Stimulated activated CD8-positive, alpha-beta memory T cell treated with anti-CD3 and anti-CD28 coated beads, Interleukin-12 subunit alpha, Interleukin-12 subunit beta, amount 100 ng/mL, for 24 hours (primary cell): Measurements from ENCODE around the gene WWTR1.

Source experiments
- DNase-seq: peaks from one replicate; pipeline ENCODE4 v3.0.0-alpha.2; 2020; ENCODE audit errors: extremely low read depth

WWTR1 gene

DNA sequence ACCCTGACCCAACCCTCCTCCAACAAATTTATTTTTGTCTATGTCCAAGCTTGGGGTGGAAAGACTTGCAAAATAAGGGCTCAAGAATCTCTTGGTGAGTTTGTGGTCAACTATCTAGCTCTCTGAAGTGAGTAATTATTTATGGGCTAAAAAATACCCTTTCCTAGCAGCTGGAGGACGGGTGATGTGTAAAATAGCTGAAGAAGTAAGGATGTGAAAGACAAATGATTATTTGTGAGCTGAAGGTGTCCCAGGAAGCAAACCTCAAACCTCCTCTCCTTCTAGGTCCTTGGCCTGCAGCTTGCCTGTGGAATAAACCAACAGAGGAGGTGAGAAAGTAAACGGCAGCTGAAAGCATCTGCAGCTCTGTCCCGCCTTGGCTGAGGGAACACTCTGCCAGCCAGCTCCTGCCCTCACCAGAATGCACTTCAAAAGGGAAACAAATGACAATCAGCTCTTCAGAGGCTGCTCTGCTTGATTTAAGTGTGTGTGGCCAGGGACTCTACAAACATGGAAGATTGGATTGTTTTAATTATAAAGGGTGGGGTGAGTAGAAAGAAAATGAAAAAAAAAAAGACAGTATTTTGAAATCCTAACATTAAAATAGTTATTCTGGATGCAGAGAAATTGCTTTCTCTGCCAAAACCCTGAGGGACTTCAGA lies 123.0 kb downstream of the WWTR1 start:
- DNase-seq = no peak

GRCh38 chr3:149534082-149534481 lies 123.7 kb downstream of the WWTR1 start:
- DNase-seq = no peak

- DNase-seq = no peak
These were observed 125.2 kb downstream of the WWTR1 start for GRCh38 chr3:149532489-149533180.

DNA sequence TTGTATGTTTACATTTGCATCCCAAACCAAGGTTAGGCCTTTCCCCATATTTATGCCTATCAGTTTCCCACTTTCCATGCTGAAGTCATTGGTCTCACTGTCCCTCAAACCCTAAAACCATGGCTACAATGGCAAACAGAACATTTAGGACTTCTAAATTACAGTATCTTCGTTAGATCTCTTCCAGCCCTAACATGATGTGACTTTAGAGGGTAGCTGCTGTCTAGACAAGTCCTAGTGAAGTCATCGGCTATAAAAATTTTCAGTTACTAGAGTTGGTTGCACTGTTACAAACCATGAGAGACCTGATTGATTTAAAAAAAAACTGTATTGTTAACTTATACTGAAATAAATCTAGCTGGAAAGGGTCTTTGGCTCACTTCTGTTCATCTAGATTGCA lies 128.7 kb downstream of the WWTR1 start:
- DNase-seq = no peak

DNA sequence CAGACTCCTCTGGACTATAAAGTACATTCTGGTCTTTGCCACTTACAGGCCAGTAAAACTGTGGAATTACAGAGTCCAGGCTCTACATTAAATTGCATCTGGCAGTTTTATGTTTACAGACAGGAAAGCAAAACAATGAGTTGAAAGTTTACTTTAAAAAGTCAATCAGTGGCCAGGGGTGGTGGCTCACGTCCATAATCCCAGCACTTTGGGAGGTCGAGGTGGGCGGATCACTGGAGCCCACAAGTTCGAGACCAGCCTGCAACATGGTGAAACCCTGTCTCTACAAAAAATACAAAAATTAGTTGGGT lies 129.5 kb downstream of the WWTR1 start:
- DNase-seq = no peak

DNA sequence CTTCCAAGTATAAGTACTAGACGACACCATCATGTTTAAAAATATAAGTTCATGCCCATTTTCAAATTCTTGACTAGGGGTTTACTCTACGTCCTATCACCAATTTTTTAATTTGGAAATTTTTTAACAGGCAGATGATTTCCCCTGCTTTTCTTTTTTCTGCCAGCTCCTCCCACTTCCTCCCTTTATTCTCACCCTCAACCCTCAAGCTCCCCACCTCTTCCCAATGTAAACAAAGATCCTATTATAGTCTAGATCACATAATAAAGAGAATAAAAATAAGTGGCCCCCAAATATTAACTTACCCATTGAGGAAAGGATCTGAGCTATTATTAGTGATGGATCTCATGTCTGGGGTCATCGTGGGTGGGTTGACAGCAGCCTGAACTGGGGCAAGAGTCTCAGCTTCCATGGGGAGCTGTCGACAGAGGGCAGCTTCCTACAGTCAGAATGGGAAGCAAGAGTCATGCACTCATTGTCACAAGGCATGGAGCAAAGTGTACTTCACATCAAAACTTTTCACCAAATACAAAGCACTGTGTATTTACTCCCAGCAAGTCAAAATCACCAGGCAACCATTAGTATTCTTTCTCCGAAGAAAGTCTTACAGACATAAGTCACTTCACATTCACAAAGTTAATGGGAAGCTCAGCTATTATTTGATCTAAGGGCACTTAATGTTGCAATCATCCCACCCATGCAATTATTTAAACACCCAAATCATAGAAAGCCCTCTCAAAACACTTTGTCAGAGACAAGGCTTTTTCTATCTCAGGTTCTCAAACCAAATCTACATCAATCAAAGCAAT lies 130.1 kb downstream of the WWTR1 start:
- no peak for DNase-seq

GRCh38 chr3:149523512-149524299 lies 134.1 kb downstream of the WWTR1 start:
- no peak for DNase-seq

DNA sequence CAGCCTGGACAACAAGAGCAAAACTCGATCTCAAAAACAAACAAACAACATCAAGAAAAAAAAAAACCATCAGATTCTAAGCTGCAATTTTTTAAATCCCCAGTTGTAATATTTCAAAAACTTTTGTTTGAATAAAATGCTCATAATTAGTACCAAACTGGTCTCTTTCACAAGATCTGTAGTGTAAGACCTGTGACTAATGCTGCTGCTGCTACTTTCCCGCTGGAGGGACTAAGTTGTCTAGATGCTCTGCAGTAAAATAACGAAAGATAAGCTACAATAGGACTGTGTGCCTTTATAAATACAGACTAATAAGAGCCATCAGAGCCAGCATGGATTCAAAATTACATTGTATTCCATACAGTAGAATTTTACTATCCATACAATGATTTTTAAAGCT lies 137.9 kb downstream of the WWTR1 start:
- no peak for DNase-seq

GRCh38 chr3:149516920-149517319 lies 140.9 kb downstream of the WWTR1 start:
- DNase-seq = no peak

- DNase-seq = no peak
These were observed 142.6 kb downstream of the WWTR1 start for GRCh38 chr3:149515249-149515648.

- no peak for DNase-seq
These were observed 143.4 kb downstream of the WWTR1 start for GRCh38 chr3:149514471-149514870.

- DNase-seq = no peak
These were observed 145.6 kb downstream of the WWTR1 start for GRCh38 chr3:149512073-149512782.

- DNase-seq = no peak
These were observed 146.7 kb downstream of the WWTR1 start for GRCh38 chr3:149511040-149511626.

DNA sequence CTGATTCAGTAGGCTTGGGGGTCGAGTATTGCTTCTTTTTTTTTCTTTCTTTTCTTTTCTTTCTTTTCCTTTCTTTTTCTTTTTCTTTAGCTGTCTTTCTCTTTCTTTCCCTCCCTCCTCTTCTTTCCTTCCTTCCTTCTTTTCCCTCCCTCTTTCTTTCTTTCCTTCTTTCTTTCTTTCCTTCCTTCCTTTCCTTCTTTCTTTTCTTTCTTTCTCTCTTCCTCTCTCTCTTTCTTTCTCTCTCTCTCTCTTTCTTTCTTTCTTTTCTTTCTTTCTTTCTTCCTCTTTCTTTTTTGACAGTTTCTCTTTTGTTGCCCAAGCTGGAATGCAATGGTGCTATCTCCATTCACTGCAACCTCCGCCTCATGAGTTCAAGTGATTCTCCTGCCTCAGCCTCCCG lies 147.3 kb downstream of the WWTR1 start:
- DNase-seq = no peak

DNA sequence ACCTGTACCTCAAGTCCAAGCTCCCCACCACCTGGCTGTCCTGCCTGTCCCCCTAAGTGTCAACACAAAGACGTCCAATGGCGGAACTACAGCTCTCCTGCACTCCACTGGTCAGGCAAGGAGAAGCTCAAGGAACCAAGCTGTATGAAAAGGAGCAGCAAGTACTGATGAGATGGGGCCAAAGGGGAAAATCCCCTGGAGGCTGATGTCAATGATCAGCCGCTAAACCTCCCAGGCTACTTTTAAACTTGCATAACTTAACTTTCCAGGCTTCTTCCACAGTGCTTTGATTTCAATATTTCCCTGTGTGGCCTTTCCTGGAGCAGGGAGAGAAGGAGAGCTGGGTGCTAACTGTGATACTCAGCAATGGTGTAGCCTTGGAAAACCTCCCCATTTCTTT lies 148.3 kb downstream of the WWTR1 start:
- DNase-seq = no peak

- DNase-seq = no peak
These were observed 150.1 kb downstream of the WWTR1 start for GRCh38 chr3:149507491-149508324.

DNA sequence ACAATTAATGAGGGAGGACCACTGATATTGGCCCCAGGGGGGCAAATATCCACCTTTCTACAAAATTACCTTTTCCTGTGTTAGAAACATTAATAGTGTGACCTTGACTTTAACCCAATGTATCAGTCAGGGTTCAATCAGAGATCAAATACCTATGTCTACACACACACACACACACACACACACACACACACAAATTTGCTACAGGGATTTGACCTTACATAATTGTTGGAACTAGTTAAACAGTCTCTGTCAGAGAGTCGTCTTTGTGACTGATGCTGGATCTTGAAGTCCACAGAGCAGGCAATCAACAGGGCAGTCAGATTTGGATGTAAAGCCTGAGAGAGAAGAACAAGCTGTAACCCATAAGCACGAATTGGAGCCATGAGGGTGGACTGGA lies 150.9 kb downstream of the WWTR1 start:
- DNase-seq = no peak

GRCh38 chr3:149506540-149506939 lies 151.3 kb downstream of the WWTR1 start:
- DNase-seq = no peak

- DNase-seq = no peak
These were observed 155.4 kb downstream of the WWTR1 start for GRCh38 chr3:149502438-149502837.

DNA sequence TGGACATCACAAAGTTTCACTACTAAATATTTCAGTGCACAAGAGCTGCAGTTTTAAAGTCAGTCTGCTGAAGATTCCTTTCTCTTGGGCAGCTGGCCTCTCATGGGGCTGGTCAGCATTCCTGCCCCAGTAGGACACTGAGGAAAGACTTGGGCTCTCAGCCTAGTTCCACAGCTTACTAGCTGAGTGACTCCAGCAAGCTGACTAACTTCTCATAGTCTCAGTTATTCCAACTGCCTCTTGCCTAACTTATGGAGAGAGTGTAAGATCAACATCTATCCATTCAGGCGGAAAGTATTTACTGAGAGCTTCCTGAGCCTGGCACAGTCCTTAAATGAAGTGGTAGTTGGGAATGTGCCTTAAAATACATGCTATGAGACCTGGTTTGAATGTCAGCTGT lies 156.3 kb downstream of the WWTR1 start:
- DNase-seq = no peak
